Measurements from ENCODE around the gene EXTL1. TPM values are rescaled to one million over a fixed set of nuclear protein-coding genes. Genes with fewer than 3 reads are reported as not detected.

The EXTL1 gene
- polyA plus RNA-seq, 1 of the 3 experiments (the other 2 are of a cell fraction), result 0.58 TPM

DNA sequence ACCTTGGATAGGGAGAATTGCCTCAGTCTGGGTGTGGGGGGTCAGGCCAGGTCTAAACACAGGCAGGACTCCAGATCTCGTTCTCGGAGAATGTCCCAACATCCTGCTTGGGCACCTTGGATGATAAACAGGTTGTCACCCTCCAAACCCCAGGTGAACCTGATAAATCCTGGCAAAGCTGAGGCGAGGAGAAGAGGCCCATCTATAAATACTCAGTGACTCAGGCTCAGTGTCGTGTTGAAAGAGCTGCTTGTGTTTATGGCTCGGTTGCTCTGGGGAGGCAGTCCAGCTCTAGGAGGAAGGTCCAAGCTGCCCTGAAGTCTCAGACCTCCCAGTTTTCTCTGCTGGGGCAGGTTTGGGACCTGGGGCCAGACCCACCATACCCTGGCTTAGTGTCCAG lies 61.6 kb downstream of the EXTL1 start:
- no peak overlapping the region for H3K4me2 ChIP-seq
- no peaks in the 10 kb centered on the region for H3K79me2 ChIP-seq (ENCODE audit: insufficient read depth)
- H3F3A ChIP-seq (replicated peaks; ENCODE audit: insufficient read depth), result no peaks in the 10 kb centered on the region
- H2AFZ ChIP-seq (ENCODE audit: low read depth), result no peak overlapping the region
- H4K20me1 ChIP-seq (ENCODE audit: insufficient read depth), result no peaks in the 10 kb centered on the region
- H3K9me2 ChIP-seq, result no peaks in the 10 kb centered on the region
- H3K4me1 ChIP-seq (ENCODE audit: control insufficient read depth in 1 of 2, insufficient read depth in 2 of 2, low read depth in 1 of 2, low read length in 1 of 2), result no peaks in the 10 kb centered on the region
- DNase-seq, result no peak
- WGBS (ENCODE audit: low lambda C conversion rate), result 39% methylated on average over 5 of the region's 5 CpGs
- CTCF ChIA-PET, result interaction anchor here (1.0 to 1.6 kb wide), 3 partner anchors 39 to 62 kb away, joined by 3 to 7 read pairs (median 3); no protein-coding TSS in a partner anchor
- no peak overlapping the region for H3K9ac ChIP-seq
- no peak overlapping the region for H3K4me3 ChIP-seq (ENCODE audit: low read depth in 2 of 2, low read length in 1 of 2)
- H3K27ac ChIP-seq (ENCODE audit: low read depth in 2 of 2, low read length in 1 of 2), result no peak overlapping the region
- H3K36me3 ChIP-seq (replicated peaks in 1 of 2; ENCODE audit: control insufficient read depth in 1 of 2, insufficient read depth in 2 of 2, low read length in 1 of 2), result no peaks in the 10 kb centered on the region
- no peaks in the 10 kb centered on the region for H3K9me3 ChIP-seq
- H3K27me3 ChIP-seq (ENCODE audit: insufficient read depth), result peaks cover 13% of the 10 kb centered on the region
- POLR2A ChIA-PET, result no interaction called here
- no peak for TF ChIP-seq CHD2 (IDR thresholded peaks at IDR 0.05; ENCODE audit: low read length, partially characterized antibody)
- no peak for TF ChIP-seq RCOR1 (IDR thresholded peaks at IDR 0.05; ENCODE audit: low read length)
- no peak for TF ChIP-seq NRF1 (IDR thresholded peaks at IDR 0.05; ENCODE audit: low read depth, low read length)
- TF ChIP-seq MXI1 (IDR thresholded peaks at IDR 0.05; ENCODE audit: low read depth, low read length), result no peak
- TF ChIP-seq FOSL2 (IDR thresholded peaks at IDR 0.05; ENCODE audit: borderline replicate concordance, low read depth), result no peak
- TF ChIP-seq ELF1 (IDR thresholded peaks at IDR 0.05), result no peak
- no peak for TF ChIP-seq NFIC (IDR thresholded peaks at IDR 0.05; ENCODE audit: borderline replicate concordance)
- no peak for TF ChIP-seq TCF12 (IDR thresholded peaks at IDR 0.05)
- TF ChIP-seq POLR2AphosphoS5 (IDR thresholded peaks at IDR 0.05; ENCODE audit: low read depth, low read length), result no peak
- TF ChIP-seq, protein P1, sequence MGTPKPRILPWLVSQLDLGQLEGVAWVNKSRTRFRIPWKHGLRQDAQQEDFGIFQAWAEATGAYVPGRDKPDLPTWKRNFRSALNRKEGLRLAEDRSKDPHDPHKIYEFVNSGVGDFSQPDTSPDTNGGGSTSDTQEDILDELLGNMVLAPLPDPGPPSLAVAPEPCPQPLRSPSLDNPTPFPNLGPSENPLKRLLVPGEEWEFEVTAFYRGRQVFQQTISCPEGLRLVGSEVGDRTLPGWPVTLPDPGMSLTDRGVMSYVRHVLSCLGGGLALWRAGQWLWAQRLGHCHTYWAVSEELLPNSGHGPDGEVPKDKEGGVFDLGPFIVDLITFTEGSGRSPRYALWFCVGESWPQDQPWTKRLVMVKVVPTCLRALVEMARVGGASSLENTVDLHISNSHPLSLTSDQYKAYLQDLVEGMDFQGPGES (IDR thresholded peaks at IDR 0.05; ENCODE audit: low read depth, low read length), result no peak
- no peak for TF ChIP-seq FOXM1 (IDR thresholded peaks at IDR 0.05; ENCODE audit: low read depth)
- no peak for TF ChIP-seq FOXJ3 (CRISPR knock-in tag; IDR thresholded peaks at IDR 0.05)
- TF ChIP-seq EP300 (IDR thresholded peaks at IDR 0.05; ENCODE audit: borderline replicate concordance in 1 of 2, low read depth in 1 of 2, low read length in 1 of 2), result no peak

DNA sequence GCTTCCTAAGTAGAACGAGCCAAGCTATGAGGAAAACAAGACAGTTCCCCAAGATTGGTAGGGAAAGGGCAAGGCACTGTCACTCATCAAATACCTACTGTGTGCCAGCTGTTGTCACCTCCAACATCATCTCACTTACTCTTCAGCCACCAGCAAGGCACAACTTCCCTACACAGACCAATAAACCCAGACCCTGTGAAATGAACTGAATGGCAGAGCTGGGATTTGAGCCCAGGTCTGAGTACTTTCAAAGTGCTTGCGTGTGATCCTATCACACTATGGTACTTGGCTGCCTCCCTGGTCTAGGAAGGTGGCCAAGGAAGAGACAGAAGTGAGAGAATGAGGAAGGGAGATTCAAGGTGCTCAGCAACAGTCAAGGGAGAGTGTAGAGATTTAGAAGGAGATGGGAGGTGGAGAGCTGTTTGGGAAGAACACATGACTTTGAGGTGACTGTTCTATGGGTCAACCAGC lies 62.6 kb downstream of the EXTL1 start:
- Histone ChIP-seq H3K36me3 (replicated peaks in 1 of 2; ENCODE audit: control insufficient read depth in 1 of 2, insufficient read depth in 2 of 2, low read length in 1 of 2) (no peaks in the 10 kb centered on the region), H2AFZ (ENCODE audit: low read depth) (no peak overlapping the region), H3K4me3 (ENCODE audit: low read depth in 2 of 2, low read length in 1 of 2) (no peak overlapping the region), H3K9me3 (no peaks in the 10 kb centered on the region), H3F3A (replicated peaks; ENCODE audit: insufficient read depth) (no peaks in the 10 kb centered on the region), H3K9ac (no peak overlapping the region), H4K20me1 (ENCODE audit: insufficient read depth) (no peaks in the 10 kb centered on the region), H3K9me2 (no peaks in the 10 kb centered on the region), H3K27ac (ENCODE audit: low read depth in 2 of 2, low read length in 1 of 2) (no peak overlapping the region), H3K79me2 (ENCODE audit: insufficient read depth) (no peaks in the 10 kb centered on the region), H3K4me1 (ENCODE audit: control insufficient read depth in 1 of 2, insufficient read depth in 2 of 2, low read depth in 1 of 2, low read length in 1 of 2) (no peaks in the 10 kb centered on the region), H3K4me2 (no peak overlapping the region), H3K27me3 (ENCODE audit: insufficient read depth) (peaks cover 13% of the 10 kb centered on the region)
- WGBS (ENCODE audit: low lambda C conversion rate), result 27% methylated on average over 2 of the region's 2 CpGs
- POLR2A ChIA-PET, result no interaction called here
- DNase-seq, result no peak
- CTCF ChIA-PET, result interaction anchor here (1.0 to 2.1 kb wide), 5 partner anchors 18 to 61 kb away, joined by 3 to 7 read pairs (median 4); no protein-coding TSS in a partner anchor
- TF ChIP-seq FOXJ3 (CRISPR knock-in tag; IDR thresholded peaks at IDR 0.05), result no peak
- no peak for TF ChIP-seq GATA2 (CRISPR knock-in tag; IDR thresholded peaks at IDR 0.05)
- TF ChIP-seq TEAD4 (IDR thresholded peaks at IDR 0.05; ENCODE audit: borderline replicate concordance, insufficient read depth), result no peak
- TF ChIP-seq YY1 (IDR thresholded peaks at IDR 0.05; ENCODE audit: low read depth), result no peak
- no peak for TF ChIP-seq CHD2 (IDR thresholded peaks at IDR 0.05; ENCODE audit: low read length, partially characterized antibody)
- no peak for TF ChIP-seq EP300 (IDR thresholded peaks at IDR 0.05; ENCODE audit: borderline replicate concordance in 1 of 2, low read depth in 1 of 2, low read length in 1 of 2)
- TF ChIP-seq FOXM1 (IDR thresholded peaks at IDR 0.05; ENCODE audit: low read depth), result no peak
- no peak for TF ChIP-seq MXI1 (IDR thresholded peaks at IDR 0.05; ENCODE audit: low read depth, low read length)
- TF ChIP-seq, protein P2, sequence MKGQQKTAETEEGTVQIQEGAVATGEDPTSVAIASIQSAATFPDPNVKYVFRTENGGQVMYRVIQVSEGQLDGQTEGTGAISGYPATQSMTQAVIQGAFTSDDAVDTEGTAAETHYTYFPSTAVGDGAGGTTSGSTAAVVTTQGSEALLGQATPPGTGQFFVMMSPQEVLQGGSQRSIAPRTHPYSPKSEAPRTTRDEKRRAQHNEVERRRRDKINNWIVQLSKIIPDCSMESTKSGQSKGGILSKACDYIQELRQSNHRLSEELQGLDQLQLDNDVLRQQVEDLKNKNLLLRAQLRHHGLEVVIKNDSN (IDR thresholded peaks at IDR 0.05; ENCODE audit: borderline replicate concordance, low read depth), result no peak

Measured in SK-N-SH (cell line).